Effector memory CD4-positive, alpha-beta T cell (primary cell): ENCODE data around the gene NSF.
"Not testable (repeated sequence)": the region's sequence is repeated elsewhere in the genome, so short reads cannot be mapped to it uniquely, and the experiment has no call there.

ENCODE experiments used
- DNase-seq, 3 donors: peaks; one replicate each; pipeline ENCODE4 v3.0.0-alpha.2; 2020
- H3K27ac ChIP-seq: 2 replicates; pipeline ENCODE4 v1.7.0; 2013; ENCODE audit warnings: mild to moderate bottlenecking, low read length, moderate library complexity; ENCODE audit not compliant: insufficient read depth, poor library complexity, severe bottlenecking
- H3K27me3 ChIP-seq: replicated peaks from 2 replicates; pipeline ENCODE4 v1.7.0; 2013; ENCODE audit warnings: mild to moderate bottlenecking, low read length; ENCODE audit not compliant: insufficient read depth, control insufficient read depth, poor library complexity, severe bottlenecking
- H3K36me3 ChIP-seq: 2 replicates; pipeline ENCODE4 v1.7.0; 2013; ENCODE audit warnings: mild to moderate bottlenecking, low read length, moderate library complexity; ENCODE audit not compliant: control insufficient read depth, insufficient read depth
- H3K4me1 ChIP-seq: 2 replicates; pipeline ENCODE4 v1.7.0; 2013; ENCODE audit warnings: low read length, mild to moderate bottlenecking; ENCODE audit not compliant: control insufficient read depth, insufficient read depth, poor library complexity, severe bottlenecking
- H3K4me3 ChIP-seq: 2 replicates; pipeline ENCODE4 v1.7.0; 2013; ENCODE audit warnings: low read length, low read depth, mild to moderate bottlenecking; ENCODE audit not compliant: insufficient read depth, poor library complexity, severe bottlenecking
- H3K9me3 ChIP-seq: 2 replicates; pipeline ENCODE4 v1.7.0; 2013; ENCODE audit warnings: mild to moderate bottlenecking, low read length, moderate library complexity; ENCODE audit not compliant: control insufficient read depth

The NSF gene

GRCh38 chr17:46764709-46765401, 174.4 kb downstream of the NSF start:
- Histone ChIP-seq H3K9me3 (no peaks in the 10 kb centered on the region), H3K4me3 (no peak overlapping the region), H3K36me3 (no peaks in the 10 kb centered on the region), H3K27me3 (no peaks in the 10 kb centered on the region), H3K27ac (no peak overlapping the region), H3K4me1 (peaks cover 2% of the 10 kb centered on the region)
- no peak for DNase-seq

DNA sequence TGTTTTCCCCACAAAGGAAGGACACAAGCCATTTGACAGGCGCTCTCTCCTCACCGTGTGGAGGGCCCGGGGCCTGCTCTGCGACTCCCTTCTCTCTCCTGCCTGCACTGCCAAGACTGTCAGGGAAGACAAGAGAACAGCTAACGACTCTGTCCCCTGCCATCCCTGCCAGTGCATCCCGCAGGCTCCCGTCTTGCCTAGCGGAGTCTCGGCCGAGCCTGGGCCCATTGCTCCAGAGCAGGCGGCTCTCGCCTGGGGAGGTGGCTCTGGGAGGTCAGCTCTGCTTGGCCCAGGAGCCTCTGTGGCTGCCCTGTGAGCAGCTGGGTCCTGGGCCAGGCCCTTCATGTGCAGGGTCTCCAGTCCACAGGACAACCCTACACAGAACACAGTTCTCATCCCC, 175.0 kb downstream of the NSF start:
- Histone ChIP-seq H3K36me3 (no peaks in the 10 kb centered on the region), H3K9me3 (no peaks in the 10 kb centered on the region), H3K27me3 (no peaks in the 10 kb centered on the region), H3K4me3 (no peak overlapping the region), H3K4me1 (peaks cover 8% of the 10 kb centered on the region), H3K27ac (no peak overlapping the region)
- DNase-seq: no peak

GRCh38 chr17:46766493-46767491, 176.3 kb downstream of the NSF start:
- no peaks in the 10 kb centered on the region for H3K9me3 ChIP-seq
- H3K4me1 ChIP-seq: peaks cover 12% of the 10 kb centered on the region
- H3K36me3 ChIP-seq: no peaks in the 10 kb centered on the region
- peaks cover 6% of the 10 kb centered on the region for H3K27me3 ChIP-seq
- no peak overlapping the region for H3K4me3 ChIP-seq
- no peak for DNase-seq
- H3K27ac ChIP-seq: no peak overlapping the region

DNA sequence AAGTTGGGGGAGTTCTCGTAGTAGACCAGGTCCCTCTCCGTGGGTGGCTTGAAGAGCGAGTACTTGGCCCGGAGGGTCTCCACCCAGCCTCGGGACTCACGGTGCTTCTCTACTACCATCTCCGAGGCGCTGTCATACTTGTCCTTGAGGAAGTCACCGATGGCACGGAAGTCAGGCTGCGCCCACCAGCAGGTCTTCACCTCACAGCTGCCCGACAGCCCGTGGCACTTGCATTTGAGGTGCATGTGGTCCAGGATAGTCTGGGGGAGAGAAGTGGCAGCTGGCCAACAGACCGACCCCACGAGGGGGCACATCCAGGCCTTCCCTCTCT, 178.0 kb downstream of the NSF start:
- Histone ChIP-seq H3K4me1 (peaks cover 17% of the 10 kb centered on the region), H3K27me3 (peaks cover 19% of the 10 kb centered on the region)
- DNase-seq: no peak

GRCh38 chr17:46768896-46769295, 178.4 kb downstream of the NSF start:
- not testable (repeated sequence) for H3K9me3 ChIP-seq, H3K4me3 ChIP-seq, H3K27ac ChIP-seq, H3K36me3 ChIP-seq, DNase-seq
- peaks cover 19% of the 10 kb centered on the region for H3K27me3 ChIP-seq
- H3K4me1 ChIP-seq: peaks cover 17% of the 10 kb centered on the region

More for the DNA sequence above, 178.0 kb downstream of the NSF start:
- H3K27ac ChIP-seq: no peak overlapping the region
- H3K36me3 ChIP-seq: no peaks in the 10 kb centered on the region
- no peak overlapping the region for H3K4me3 ChIP-seq
- H3K9me3 ChIP-seq: no peaks in the 10 kb centered on the region

DNA sequence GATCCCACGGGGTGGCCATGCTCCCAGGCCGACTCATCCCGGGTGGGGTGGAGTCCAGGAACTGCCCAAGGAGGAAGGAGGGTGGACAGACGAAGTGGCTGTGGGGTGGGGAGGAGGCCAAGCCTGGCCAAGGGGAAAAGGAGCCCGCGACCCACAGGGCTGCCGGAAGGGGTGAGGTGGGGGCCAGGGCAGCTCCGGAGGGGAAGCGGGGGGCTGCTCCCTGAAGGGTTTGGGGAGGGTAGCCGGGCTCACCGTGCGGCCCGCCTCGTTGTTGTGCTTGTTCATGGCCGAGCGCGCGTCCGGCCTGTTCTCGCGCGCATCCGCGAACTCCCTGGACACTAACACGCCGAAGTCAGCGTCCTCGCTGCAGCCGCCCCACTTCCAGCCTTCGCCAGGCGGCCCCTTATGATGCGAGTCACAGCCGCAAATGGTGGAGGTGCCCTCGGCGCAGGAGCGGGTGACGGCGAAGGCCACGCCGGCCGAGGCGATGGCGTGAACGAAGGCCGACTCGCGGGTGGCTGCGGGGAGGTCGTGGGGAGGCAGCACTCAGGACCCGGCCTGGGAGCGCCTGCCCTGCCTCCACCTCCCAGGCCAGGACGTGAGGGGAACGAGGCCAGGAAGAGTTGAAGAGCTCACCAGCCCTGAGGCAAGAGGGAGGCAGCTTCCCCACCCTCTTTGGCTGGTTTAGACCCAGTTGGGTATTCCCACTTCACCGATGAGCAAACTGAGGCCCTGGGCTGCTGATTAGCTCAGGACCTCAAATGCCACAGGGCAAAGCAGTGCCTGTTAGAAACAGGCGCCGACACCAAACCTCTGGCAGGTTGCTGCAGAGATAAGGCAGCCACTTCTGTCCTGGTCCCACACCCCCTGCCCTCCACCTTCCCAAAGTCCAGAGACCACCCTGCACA, 179.3 kb downstream of the NSF start:
- H3K4me1 ChIP-seq: peaks cover 17% of the 10 kb centered on the region
- peaks cover 19% of the 10 kb centered on the region for H3K27me3 ChIP-seq
- no peak overlapping the region for H3K4me3 ChIP-seq
- no peaks in the 10 kb centered on the region for H3K9me3 ChIP-seq
- H3K36me3 ChIP-seq: no peaks in the 10 kb centered on the region
- DNase-seq: no peak
- H3K27ac ChIP-seq: no peak overlapping the region

DNA sequence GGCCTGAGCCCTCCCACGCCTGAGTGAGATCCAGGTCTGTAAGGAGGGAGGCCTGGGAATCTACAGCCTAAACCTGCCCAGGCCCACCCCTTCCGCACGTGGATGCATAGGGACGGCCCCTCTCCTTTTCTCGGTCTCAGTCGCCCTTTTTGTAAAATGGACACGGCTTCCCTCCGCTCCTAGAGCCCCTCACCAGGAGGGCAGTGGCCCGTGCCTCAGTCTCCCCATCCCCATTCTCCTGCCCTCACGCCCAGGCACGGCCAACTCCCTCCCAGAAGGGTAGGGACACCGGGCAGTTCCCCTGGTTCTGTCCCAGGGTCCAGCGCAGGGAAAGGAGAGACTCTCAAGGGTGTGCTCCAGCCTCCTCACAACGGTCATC, 180.0 kb downstream of the NSF start:
- Histone ChIP-seq H3K27me3 (peaks cover 19% of the 10 kb centered on the region), H3K9me3 (no peaks in the 10 kb centered on the region), H3K4me1 (peaks cover 17% of the 10 kb centered on the region), H3K27ac (no peak overlapping the region), H3K36me3 (no peaks in the 10 kb centered on the region), H3K4me3 (peak overlapping the region; percentile 51)
- DNase-seq: no peak

- Histone ChIP-seq H3K4me3 (peak overlapping the region; percentile 51), H3K27me3 (peaks cover 19% of the 10 kb centered on the region), H3K27ac (no peak overlapping the region), H3K9me3 (no peaks in the 10 kb centered on the region), H3K4me1 (peaks cover 17% of the 10 kb centered on the region), H3K36me3 (no peaks in the 10 kb centered on the region)
- DNase-seq: no peak
Observed at GRCh38 chr17:46770818-46771560, 180.5 kb downstream of the NSF start.
